Activated B cell treated with CpG ODN at 0.5 μM for 24 hours (primary cell): ENCODE results near the gene HES4. TPM values are rescaled to one million over a fixed set of nuclear protein-coding genes. Genes with fewer than 3 reads are reported as not detected.

Experiments
- ATAC-seq: fragments of 200-7000 bp; cut with Tn5 transposase; one replicate; pipeline ENCODE4 v1.10.0; 2021; ENCODE audit warnings: low read depth, mild to moderate bottlenecking, moderate library complexity
- CTCF ChIA-PET: fragments of 350-600 bp; sonication (Branson Sonifier 250); formaldehyde crosslinking; loops from one replicate; lab custom pipeline; 2021; ENCODE audit warnings: antibody characterized with exemption; lab: Charles Lee
- POLR2A ChIA-PET: fragments of 350-600 bp; sonication (Branson Sonifier 250); formaldehyde crosslinking; loops from one replicate; lab custom pipeline; 2021; ENCODE audit warnings: antibody characterized with exemption; lab: Charles Lee
- DNase-seq: peaks from one replicate; pipeline ENCODE4 v3.0.0; 2022
- H3K27ac Mint-ChIP-seq: one replicate; pipeline ENCODE4 v1.8.0; 2020; ENCODE audit warnings: mixed read lengths
- H3K27me3 Mint-ChIP-seq: one replicate; pipeline ENCODE4 v1.8.0; 2021; ENCODE audit warnings: mixed read lengths
- H3K36me3 Mint-ChIP-seq: one replicate; pipeline ENCODE4 v1.8.0; 2021; ENCODE audit warnings: low read depth, mixed read lengths
- H3K4me1 Mint-ChIP-seq: one replicate; pipeline ENCODE4 v1.8.0; 2021; ENCODE audit warnings: mixed read lengths
- H3K4me3 Mint-ChIP-seq: one replicate; pipeline ENCODE4 v1.8.0; 2020; ENCODE audit warnings: mild to moderate bottlenecking, mixed read lengths
- H3K9me3 Mint-ChIP-seq: one replicate; pipeline ENCODE4 v1.8.0; 2020; ENCODE audit warnings: mixed read lengths
- intact Hi-C: fragments of 100-400 bp; cut with micrococcal nuclease; formaldehyde crosslinking; loops from one replicate; pipeline ENCODE4 v1.15.1; 2024
- total RNA-seq: library from RNA; stranded (reverse); gene quantifications from 2 replicates; pipeline ENCODE4 v1.2.3, GENCODE V29; 2022
- TF ChIP-seq, protein P1 (sequence below): fragments of 200-600 bp; IDR thresholded peaks from one replicate; pipeline ENCODE4 v1.8.0; 2022; ENCODE audit warnings: antibody characterized with exemption, mild to moderate bottlenecking

Gene HES4
- total RNA-seq, 1 donor from 2014 or later: 0.67 TPM

DNA sequence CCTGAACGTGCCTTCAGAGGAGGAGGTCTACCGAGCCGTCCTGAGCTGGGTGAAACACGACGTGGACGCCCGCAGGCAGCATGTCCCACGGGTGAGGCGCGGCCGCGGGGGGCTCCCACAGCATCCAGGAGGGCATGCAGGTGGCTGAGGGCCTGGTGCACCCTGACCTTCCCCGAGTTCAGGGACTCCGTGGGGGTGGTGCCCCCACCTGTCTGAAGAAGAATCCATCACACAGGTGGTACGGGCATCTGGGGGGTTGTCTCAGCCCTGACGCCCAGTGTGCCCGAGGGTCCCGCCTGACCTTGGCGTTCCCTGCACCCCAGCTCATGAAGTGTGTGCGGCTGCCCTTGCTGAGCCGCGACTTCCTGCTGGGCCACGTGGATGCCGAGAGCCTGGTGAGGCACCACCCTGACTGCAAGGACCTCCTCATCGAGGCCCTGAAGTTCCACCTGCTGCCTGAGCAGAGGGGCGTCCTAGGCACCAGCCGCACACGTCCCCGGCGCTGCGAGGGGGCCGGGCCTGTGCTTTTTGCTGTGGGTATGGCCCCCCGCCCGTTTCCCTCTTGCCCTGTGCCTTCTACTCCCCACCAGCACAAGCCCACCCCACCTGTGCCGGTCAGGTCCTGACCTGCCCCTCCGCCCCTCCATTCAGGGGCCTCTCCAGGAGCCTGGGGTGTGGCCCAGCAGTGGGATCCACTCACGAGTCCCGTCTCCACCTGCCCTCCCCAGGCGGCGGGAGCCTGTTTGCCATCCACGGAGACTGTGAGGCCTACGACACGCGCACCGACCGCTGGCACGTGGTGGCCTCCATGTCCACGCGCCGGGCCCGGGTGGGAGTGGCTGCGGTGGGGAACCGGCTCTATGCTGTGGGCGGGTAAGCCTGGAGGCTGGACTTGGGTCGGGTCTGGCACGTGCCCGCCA lies 37.3 kb downstream of the HES4 start:
- H3K27me3 Mint-ChIP-seq: no peaks in the 10 kb centered on the region
- peak overlapping the region; percentile 67 for H3K4me3 Mint-ChIP-seq
- H3K36me3 Mint-ChIP-seq: peaks cover 5% of the 10 kb centered on the region
- ChIA-PET CTCF (no interaction called here), POLR2A (no interaction called here)
- H3K4me1 Mint-ChIP-seq: peaks cover 22% of the 10 kb centered on the region
- TF ChIP-seq, protein P1, sequence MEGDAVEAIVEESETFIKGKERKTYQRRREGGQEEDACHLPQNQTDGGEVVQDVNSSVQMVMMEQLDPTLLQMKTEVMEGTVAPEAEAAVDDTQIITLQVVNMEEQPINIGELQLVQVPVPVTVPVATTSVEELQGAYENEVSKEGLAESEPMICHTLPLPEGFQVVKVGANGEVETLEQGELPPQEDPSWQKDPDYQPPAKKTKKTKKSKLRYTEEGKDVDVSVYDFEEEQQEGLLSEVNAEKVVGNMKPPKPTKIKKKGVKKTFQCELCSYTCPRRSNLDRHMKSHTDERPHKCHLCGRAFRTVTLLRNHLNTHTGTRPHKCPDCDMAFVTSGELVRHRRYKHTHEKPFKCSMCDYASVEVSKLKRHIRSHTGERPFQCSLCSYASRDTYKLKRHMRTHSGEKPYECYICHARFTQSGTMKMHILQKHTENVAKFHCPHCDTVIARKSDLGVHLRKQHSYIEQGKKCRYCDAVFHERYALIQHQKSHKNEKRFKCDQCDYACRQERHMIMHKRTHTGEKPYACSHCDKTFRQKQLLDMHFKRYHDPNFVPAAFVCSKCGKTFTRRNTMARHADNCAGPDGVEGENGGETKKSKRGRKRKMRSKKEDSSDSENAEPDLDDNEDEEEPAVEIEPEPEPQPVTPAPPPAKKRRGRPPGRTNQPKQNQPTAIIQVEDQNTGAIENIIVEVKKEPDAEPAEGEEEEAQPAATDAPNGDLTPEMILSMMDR: no peak
- no peak overlapping the region for H3K27ac Mint-ChIP-seq
- H3K9me3 Mint-ChIP-seq: no peaks in the 10 kb centered on the region
- DNase-seq (no peak), ATAC-seq (no peak)
- intact Hi-C loops: loop anchor here (5.0 kb wide), 1 partner anchor 55 kb away; no protein-coding TSS in a partner anchor

DNA sequence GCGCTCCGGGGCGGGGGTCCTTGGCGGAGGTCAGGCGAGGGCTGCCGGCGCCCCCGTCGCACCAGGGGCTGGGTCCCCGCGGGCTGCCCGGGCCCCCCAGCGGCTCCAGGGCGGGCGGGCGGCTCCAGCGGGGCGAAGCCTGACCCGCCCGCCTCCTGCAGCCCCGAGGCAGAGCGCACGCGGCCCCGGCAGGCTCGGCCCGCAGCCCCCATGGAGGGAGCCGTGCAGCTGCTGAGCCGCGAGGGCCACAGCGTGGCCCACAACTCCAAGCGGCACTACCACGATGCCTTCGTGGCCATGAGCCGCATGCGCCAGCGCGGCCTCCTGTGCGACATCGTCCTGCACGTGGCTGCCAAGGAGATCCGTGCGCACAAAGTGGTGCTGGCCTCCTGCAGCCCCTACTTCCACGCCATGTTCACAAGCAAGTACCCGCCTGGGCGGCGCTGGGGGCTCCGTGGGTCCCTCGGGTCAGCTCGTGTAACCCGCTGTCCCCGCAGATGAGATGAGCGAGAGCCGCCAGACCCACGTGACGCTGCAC lies 38.7 kb downstream of the HES4 start:
- intact Hi-C loops: loop anchor here (5.0 kb wide), 1 partner anchor 54 kb away; no protein-coding TSS in a partner anchor
- no peaks in the 10 kb centered on the region for H3K9me3 Mint-ChIP-seq
- POLR2A ChIA-PET: no interaction called here

DNA sequence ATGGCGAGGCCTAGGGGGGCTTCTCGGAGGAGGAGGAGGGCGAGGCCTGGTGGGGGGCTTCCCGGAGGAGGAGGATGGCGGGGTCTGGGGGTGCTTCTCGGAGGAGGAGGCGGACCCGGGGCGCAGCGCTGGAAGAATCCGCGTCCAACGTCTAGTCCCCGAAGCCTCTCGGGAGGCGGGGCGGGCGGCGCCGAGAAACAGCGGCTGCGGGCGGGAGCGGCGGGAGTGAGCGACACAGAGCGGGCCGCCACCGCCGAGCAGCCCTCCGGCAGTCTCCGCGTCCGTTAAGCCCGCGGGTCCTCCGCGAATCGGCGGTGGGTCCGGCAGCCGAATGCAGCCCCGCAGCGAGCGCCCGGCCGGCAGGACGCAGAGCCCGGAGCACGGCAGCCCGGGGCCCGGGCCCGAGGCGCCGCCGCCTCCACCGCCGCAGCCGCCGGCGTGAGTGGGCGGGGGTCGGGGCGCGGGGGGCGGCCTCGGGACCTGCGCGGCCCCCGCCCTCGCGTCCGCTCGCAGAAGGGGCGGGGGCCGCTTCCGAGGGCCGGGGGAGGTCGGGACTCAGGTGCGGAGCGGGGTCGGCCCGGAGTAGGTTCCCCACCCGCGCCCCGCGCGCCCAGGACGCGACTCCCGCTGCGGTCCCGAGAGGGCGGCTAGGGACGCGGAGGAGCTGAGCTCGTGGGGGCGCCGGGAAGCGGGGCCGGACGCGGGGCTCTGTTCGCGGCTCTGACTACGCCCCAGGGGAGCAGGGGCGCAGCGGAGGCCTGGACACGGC lies 39.4 kb downstream of the HES4 start, which contains the start of gene KLHL17:
KLHL17 (plus strand) TSS at position 222 of the 769 bp plus-strand sequence; CDS start at position 332, 110 bp downstream.
- TF ChIP-seq, protein P1: no peak
- peaks cover 26% of the 10 kb centered on the region for H3K36me3 Mint-ChIP-seq
- DNase-seq: peak; percentile 78
- H3K4me3 Mint-ChIP-seq: peak within 1 kb of the TSS; percentile 89
- H3K4me1 Mint-ChIP-seq: peaks cover 25% of the 10 kb centered on the region
- peak; percentile 63 for ATAC-seq
- ChIA-PET POLR2A (no interaction called here), CTCF (no interaction called here)
- intact Hi-C loops: loop anchor here (5.0 kb wide), 1 partner anchor 53 kb away; no protein-coding TSS in a partner anchor
- no peaks in the 10 kb centered on the region for H3K27me3 Mint-ChIP-seq
- peak within 1 kb of the TSS; percentile 41 for H3K27ac Mint-ChIP-seq
- H3K9me3 Mint-ChIP-seq: no peaks in the 10 kb centered on the region

More for the DNA sequence above, 38.7 kb downstream of the HES4 start:
- DNase-seq: no peak
- TF ChIP-seq, protein P1: no peak
- CTCF ChIA-PET: no interaction called here
- Mint-ChIP-seq H3K27me3 (no peaks in the 10 kb centered on the region), H3K4me1 (peaks cover 27% of the 10 kb centered on the region), H3K36me3 (peaks cover 20% of the 10 kb centered on the region), H3K27ac (no peak overlapping the region), H3K4me3 (peak overlapping the region; percentile 46)
- ATAC-seq: no peak

DNA sequence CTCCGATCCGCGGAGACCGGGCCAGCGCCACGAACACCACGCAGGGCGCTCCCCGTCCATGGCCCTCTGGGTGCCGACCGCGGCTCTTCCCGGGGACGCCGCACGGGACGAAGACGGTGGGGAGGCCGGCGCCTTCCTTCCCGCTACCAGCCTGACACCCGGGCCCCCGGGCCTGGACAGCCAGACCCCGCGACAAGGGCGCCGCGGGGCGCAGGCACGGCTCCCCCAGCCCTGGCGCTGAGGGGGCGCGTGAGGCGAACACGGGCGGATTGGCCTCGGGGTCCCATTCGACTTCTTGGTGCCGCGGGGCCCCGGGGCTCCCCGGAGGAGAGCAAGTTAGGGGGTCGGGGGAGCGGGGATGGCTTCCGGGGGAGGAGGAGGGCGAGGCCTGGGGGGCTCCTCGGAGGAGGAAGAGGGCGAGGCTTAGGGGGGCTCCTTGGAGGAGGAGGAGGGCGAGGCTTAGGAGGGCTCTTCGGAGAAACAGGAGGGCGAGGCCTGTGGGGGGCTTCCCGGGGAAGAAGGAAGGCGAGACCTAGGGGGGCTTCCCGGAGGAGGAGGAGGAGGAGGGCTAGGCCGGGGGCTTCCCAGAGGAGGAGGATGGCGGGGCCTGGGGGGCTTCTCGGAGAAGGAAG lies 40.0 kb downstream of the HES4 start:
- Mint-ChIP-seq H3K4me1 (peaks cover 28% of the 10 kb centered on the region), H3K36me3 (peaks cover 33% of the 10 kb centered on the region), H3K27ac (peak overlapping the region; percentile 41), H3K9me3 (no peaks in the 10 kb centered on the region), H3K4me3 (peak overlapping the region; percentile 89), H3K27me3 (no peaks in the 10 kb centered on the region)
- intact Hi-C loops: loop anchor here (1.0 to 5.0 kb wide), 5 partner anchors 7 to 415 kb away; partner anchors contain the start of genes AURKAIP1, C1orf159 and PUSL1
- POLR2A ChIA-PET: interaction anchor here (0.9 to 1.5 kb wide), 3 partner anchors 16 to 949 kb away, joined by 3 to 9 read pairs (median 6); no protein-coding TSS in a partner anchor
- DNase-seq: no peak
- no peak for ATAC-seq
- CTCF ChIA-PET: no interaction called here
- TF ChIP-seq, protein P1: no peak
